ENCODE data around the gene SLIT3.

DNA sequence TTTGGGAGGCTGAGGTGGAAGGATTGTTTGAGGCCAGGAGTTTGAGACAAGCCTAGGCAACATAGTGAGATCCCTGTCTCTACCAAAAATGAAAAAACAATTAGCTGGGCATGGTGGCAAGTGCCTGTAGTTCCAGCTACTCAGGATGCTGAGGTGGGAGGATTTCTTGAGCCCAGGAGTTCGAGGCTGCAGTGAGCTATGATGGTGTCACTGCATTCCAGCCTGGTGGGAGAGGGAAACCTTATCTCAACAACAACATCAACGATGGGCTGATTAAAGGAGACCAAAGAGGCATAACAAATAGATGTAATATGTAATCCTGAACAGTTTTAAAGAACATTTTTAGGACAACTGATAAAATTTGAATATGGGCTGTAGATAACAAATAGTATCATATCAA, 687.5 kb downstream of the SLIT3 start:
- TF ChIP-seq, protein P1, sequence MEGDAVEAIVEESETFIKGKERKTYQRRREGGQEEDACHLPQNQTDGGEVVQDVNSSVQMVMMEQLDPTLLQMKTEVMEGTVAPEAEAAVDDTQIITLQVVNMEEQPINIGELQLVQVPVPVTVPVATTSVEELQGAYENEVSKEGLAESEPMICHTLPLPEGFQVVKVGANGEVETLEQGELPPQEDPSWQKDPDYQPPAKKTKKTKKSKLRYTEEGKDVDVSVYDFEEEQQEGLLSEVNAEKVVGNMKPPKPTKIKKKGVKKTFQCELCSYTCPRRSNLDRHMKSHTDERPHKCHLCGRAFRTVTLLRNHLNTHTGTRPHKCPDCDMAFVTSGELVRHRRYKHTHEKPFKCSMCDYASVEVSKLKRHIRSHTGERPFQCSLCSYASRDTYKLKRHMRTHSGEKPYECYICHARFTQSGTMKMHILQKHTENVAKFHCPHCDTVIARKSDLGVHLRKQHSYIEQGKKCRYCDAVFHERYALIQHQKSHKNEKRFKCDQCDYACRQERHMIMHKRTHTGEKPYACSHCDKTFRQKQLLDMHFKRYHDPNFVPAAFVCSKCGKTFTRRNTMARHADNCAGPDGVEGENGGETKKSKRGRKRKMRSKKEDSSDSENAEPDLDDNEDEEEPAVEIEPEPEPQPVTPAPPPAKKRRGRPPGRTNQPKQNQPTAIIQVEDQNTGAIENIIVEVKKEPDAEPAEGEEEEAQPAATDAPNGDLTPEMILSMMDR (conservative IDR thresholded peaks at IDR 0.05; ENCODE audit: low read depth, low read length) = no peak
- TF ChIP-seq EZH2phosphoT487 (IDR thresholded peaks at IDR 0.05; ENCODE audit: borderline replicate concordance, low read length) (no peak), EZH2 (IDR thresholded peaks at IDR 0.05; ENCODE audit: low read length, unreplicated experiment) (no peak)

Data from PC-3 (cell line).